Astrocyte (in vitro differentiated cells and primary cell): ENCODE data around the gene PIK3R6. TPM values are rescaled to one million over a fixed set of nuclear protein-coding genes. Genes with fewer than 3 reads are reported as not detected.

Experiments used
- DNase-seq: peaks from one replicate; pipeline ENCODE4 v3.0.0-alpha.2; 2010; ENCODE audit warnings: low read depth
- FAIRE-seq: peaks from 2 replicates; lab custom pipeline; 2011; peaks lifted over from hg19 to GRCh38; lab: Jason Lieb, UNC
- H2AFZ ChIP-seq: 2 replicates; pipeline ENCODE4 v1.6.0; 2012; ENCODE audit warnings: low read depth, low read length, inconsistent platforms
- H3K27ac ChIP-seq: 2 replicates; pipeline ENCODE4 v1.5.1; 2011; ENCODE audit warnings: low read depth, low read length, inconsistent platforms
- H3K27me3 ChIP-seq: 2 replicates; pipeline ENCODE4 v1.6.0; 2011; ENCODE audit warnings: low read length, inconsistent platforms; ENCODE audit not compliant: insufficient read depth
- H3K36me3 ChIP-seq: 2 replicates; pipeline ENCODE4 v1.5.1; 2011; ENCODE audit warnings: low read length, inconsistent platforms; ENCODE audit not compliant: insufficient read depth
- H3K4me1 ChIP-seq: 2 replicates; pipeline ENCODE4 v1.5.1; 2011; ENCODE audit warnings: low read length, inconsistent platforms; ENCODE audit not compliant: insufficient read depth
- H3K4me2 ChIP-seq: 2 replicates; pipeline ENCODE4 v1.6.0; 2012; ENCODE audit warnings: low read length, inconsistent platforms
- H3K4me3 ChIP-seq: 2 replicates; pipeline ENCODE4 v1.5.1; 2011; ENCODE audit warnings: low read depth, mild to moderate bottlenecking, low read length, inconsistent platforms; ENCODE audit not compliant: insufficient read depth
- H3K79me2 ChIP-seq: 2 replicates; pipeline ENCODE4 v1.6.0; 2012; ENCODE audit warnings: mild to moderate bottlenecking, low read length, inconsistent platforms; ENCODE audit not compliant: insufficient read depth
- H3K9ac ChIP-seq: 2 replicates; pipeline ENCODE4 v1.6.0; 2012; ENCODE audit warnings: mild to moderate bottlenecking, low read length, inconsistent platforms
- H3K9me3 ChIP-seq: 2 replicates; pipeline ENCODE4 v1.5.1; 2012; ENCODE audit warnings: low read depth, mild to moderate bottlenecking, low read length, inconsistent platforms; ENCODE audit not compliant: insufficient read depth
- H4K20me1 ChIP-seq: 2 replicates; pipeline ENCODE4 v1.6.0; 2012; ENCODE audit warnings: low read length, inconsistent platforms; ENCODE audit not compliant: insufficient read depth
- H3K27ac Mint-ChIP-seq: one replicate; pipeline ENCODE4 v1.8.0; 2021; ENCODE audit warnings: mild to moderate bottlenecking, mixed read lengths; ENCODE audit not compliant: unreplicated experiment
- H3K27me3 Mint-ChIP-seq: one replicate; pipeline ENCODE4 v1.8.0; 2021; ENCODE audit warnings: low read depth, mixed read lengths; ENCODE audit not compliant: unreplicated experiment
- H3K36me3 Mint-ChIP-seq: one replicate; pipeline ENCODE4 v1.8.0; 2021; ENCODE audit warnings: low read depth, mixed read lengths; ENCODE audit not compliant: unreplicated experiment
- H3K4me1 Mint-ChIP-seq: one replicate; pipeline ENCODE4 v1.8.0; 2021; ENCODE audit warnings: low read depth, mixed read lengths; ENCODE audit not compliant: unreplicated experiment
- H3K4me3 Mint-ChIP-seq: one replicate; pipeline ENCODE4 v1.8.0; 2021; ENCODE audit warnings: mild to moderate bottlenecking, moderate library complexity, mixed read lengths; ENCODE audit not compliant: unreplicated experiment
- H3K9me3 Mint-ChIP-seq: one replicate; pipeline ENCODE4 v1.8.0; 2021; ENCODE audit warnings: mild to moderate bottlenecking, mixed read lengths; ENCODE audit not compliant: unreplicated experiment
- CTCF ChIP-seq: IDR thresholded peaks from 2 replicates; pipeline ENCODE4 v1.5.1; 2011; ENCODE audit warnings: low read depth, mild to moderate bottlenecking, inconsistent platforms, low read length, moderate library complexity; ENCODE audit not compliant: insufficient read depth
- EZH2 ChIP-seq: IDR thresholded peaks from 2 replicates; pipeline ENCODE4 v1.6.1; 2012; ENCODE audit warnings: mild to moderate bottlenecking, low read length, inconsistent platforms; ENCODE audit not compliant: insufficient read depth
- total RNA-seq: library from RNA; stranded (reverse); gene quantifications from 2 replicates; pipeline ENCODE4 v1.2.1, GENCODE V29; 2021

Gene PIK3R6
- total RNA-seq, 1 donor from 2014 or later: not detected

GRCh38 chr17:8828517-8828875, 39.0 kb downstream of the PIK3R6 start:
- Histone ChIP-seq H3K27me3 (peaks cover 2% of the 10 kb centered on the region), H4K20me1 (no peaks in the 10 kb centered on the region), H3K36me3 (no peaks in the 10 kb centered on the region), H3K4me3 (no peak overlapping the region), H3K27ac (no peak overlapping the region), H2AFZ (no peak overlapping the region), H3K9ac (no peak overlapping the region), H3K79me2 (no peaks in the 10 kb centered on the region), H3K4me1 (no peaks in the 10 kb centered on the region), H3K9me3 (peaks cover 2% of the 10 kb centered on the region), H3K4me2 (no peak overlapping the region)
- H3K4me1 Mint-ChIP-seq: no peaks in the 10 kb centered on the region
- no peak overlapping the region for H3K27ac Mint-ChIP-seq
- FAIRE-seq (no peak), DNase-seq (no peak)
- peaks cover 8% of the 10 kb centered on the region for H3K9me3 Mint-ChIP-seq
- TF ChIP-seq EZH2 (no peak), CTCF (no peak)
- no peak overlapping the region for H3K4me3 Mint-ChIP-seq
- peaks cover 3% of the 10 kb centered on the region for H3K27me3 Mint-ChIP-seq
- no peaks in the 10 kb centered on the region for H3K36me3 Mint-ChIP-seq

GRCh38 chr17:8826808-8827435, 40.6 kb downstream of the PIK3R6 start:
- no peaks in the 10 kb centered on the region for H3K4me1 Mint-ChIP-seq
- DNase-seq: no peak
- Histone ChIP-seq H3K4me3 (no peak overlapping the region), H4K20me1 (no peaks in the 10 kb centered on the region), H2AFZ (no peak overlapping the region), H3K4me1 (no peaks in the 10 kb centered on the region), H3K27me3 (peaks cover 2% of the 10 kb centered on the region), H3K9ac (no peak overlapping the region), H3K79me2 (no peaks in the 10 kb centered on the region), H3K9me3 (peaks cover 2% of the 10 kb centered on the region), H3K36me3 (no peaks in the 10 kb centered on the region), H3K27ac (no peak overlapping the region), H3K4me2 (no peak overlapping the region)
- no peaks in the 10 kb centered on the region for H3K36me3 Mint-ChIP-seq
- no peak overlapping the region for H3K4me3 Mint-ChIP-seq
- FAIRE-seq: no peak
- no peak overlapping the region for H3K27ac Mint-ChIP-seq
- peaks cover 12% of the 10 kb centered on the region for H3K9me3 Mint-ChIP-seq
- peaks cover 11% of the 10 kb centered on the region for H3K27me3 Mint-ChIP-seq
- TF ChIP-seq CTCF: no peak
- no peak for TF ChIP-seq EZH2

- no peak overlapping the region for H3K9ac ChIP-seq
- no peak overlapping the region for H3K27ac ChIP-seq
- FAIRE-seq (no peak), DNase-seq (no peak)
- H3K4me2 ChIP-seq: no peak overlapping the region
- no peaks in the 10 kb centered on the region for H3K4me1 ChIP-seq
- Mint-ChIP-seq H3K27me3 (peaks cover 11% of the 10 kb centered on the region), H3K9me3 (peaks cover 12% of the 10 kb centered on the region), H3K4me3 (no peak overlapping the region), H3K27ac (no peak overlapping the region), H3K4me1 (peaks cover 4% of the 10 kb centered on the region), H3K36me3 (no peaks in the 10 kb centered on the region)
- TF ChIP-seq EZH2 (no peak), CTCF (no peak)
- peaks cover 2% of the 10 kb centered on the region for H3K9me3 ChIP-seq
- no peaks in the 10 kb centered on the region for H3K36me3 ChIP-seq
- H2AFZ ChIP-seq: no peak overlapping the region
- no peaks in the 10 kb centered on the region for H3K79me2 ChIP-seq
- no peak overlapping the region for H3K4me3 ChIP-seq
- H4K20me1 ChIP-seq: no peaks in the 10 kb centered on the region
- H3K27me3 ChIP-seq: no peaks in the 10 kb centered on the region
Measured at GRCh38 chr17:8825802-8826201, 41.7 kb downstream of the PIK3R6 start.
